ENCODE data around the gene SIAE.

The SIAE gene

GRCh38 chr11:124667601-124668000, 5.9 kb downstream of the SIAE start:
- H3K4me3 ChIP-seq (ENCODE audit: low read depth, low read length) = no peak overlapping the region

- H3K4me3 ChIP-seq (ENCODE audit: low read depth, low read length) = no peak overlapping the region
Observed at GRCh38 chr11:124663861-124664260, 9.7 kb downstream of the SIAE start.

GRCh38 chr11:124662106-124662505, 11.4 kb downstream of the SIAE start:
- no peak overlapping the region for H3K4me3 ChIP-seq (ENCODE audit: low read depth, low read length)

- no peak overlapping the region for H3K4me3 ChIP-seq (ENCODE audit: low read depth, low read length)
Observed at GRCh38 chr11:124661553-124661952, 12.0 kb downstream of the SIAE start.

GRCh38 chr11:124658986-124659385, 14.6 kb downstream of the SIAE start:
- no peak overlapping the region for H3K4me3 ChIP-seq (ENCODE audit: low read depth, low read length)

DNA sequence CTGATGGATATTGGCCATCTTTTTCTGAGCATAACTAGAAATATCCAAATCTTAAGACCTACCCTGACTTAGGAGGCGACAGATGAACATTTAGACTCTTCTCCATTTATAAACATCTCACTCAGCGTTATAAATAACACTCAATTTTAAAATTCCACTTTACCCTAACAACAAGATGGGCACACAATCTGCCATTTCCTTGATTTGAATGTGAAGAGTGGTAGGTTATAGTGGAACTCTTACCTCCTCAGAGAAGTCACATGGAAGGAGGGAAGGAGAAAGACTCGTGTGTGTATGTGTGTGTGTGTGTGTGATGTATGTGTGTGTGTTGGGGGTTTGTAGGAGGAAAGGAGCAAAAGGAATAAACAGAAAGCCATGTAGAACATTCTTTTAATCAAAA, 15.0 kb downstream of the SIAE start:
- no peak overlapping the region for H3K4me3 ChIP-seq (ENCODE audit: low read depth, low read length)

- no peak overlapping the region for H3K4me3 ChIP-seq (ENCODE audit: low read depth, low read length)
Observed at GRCh38 chr11:124657904-124658303, 15.6 kb downstream of the SIAE start.

GRCh38 chr11:124656774-124657630, 16.5 kb downstream of the SIAE start:
- no peak overlapping the region for H3K4me3 ChIP-seq (ENCODE audit: low read depth, low read length)

DNA sequence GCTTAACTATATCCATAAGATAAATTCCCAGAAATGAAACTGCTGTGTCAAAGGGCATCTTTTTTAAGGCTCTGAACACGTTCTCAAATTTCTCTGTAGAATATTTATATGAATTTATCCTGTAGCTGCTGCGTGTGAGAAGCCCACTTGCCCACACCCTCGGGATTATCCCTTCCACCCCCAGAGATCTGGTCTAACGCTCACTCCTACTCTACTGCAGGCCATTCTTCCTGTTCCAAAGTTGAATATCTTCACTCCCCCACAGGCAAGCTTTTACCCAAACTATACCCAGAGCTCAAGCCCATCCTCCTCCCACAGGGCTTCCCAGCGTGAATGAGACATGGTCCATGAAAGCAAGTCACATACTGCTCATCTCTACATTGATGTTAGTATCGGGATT, 24.9 kb downstream of the SIAE start:
- H3K4me3 ChIP-seq (ENCODE audit: low read depth, low read length) = no peak overlapping the region

GRCh38 chr11:124646148-124646547, 27.4 kb downstream of the SIAE start:
- H3K4me3 ChIP-seq (ENCODE audit: low read depth, low read length) = no peak overlapping the region

- H3K4me3 ChIP-seq (ENCODE audit: low read depth, low read length) = no peak overlapping the region
Observed at GRCh38 chr11:124644426-124645280, 28.9 kb downstream of the SIAE start.

- H3K4me3 ChIP-seq (ENCODE audit: low read depth, low read length) = no peak overlapping the region
Observed at GRCh38 chr11:124643605-124644425, 29.7 kb downstream of the SIAE start.

DNA sequence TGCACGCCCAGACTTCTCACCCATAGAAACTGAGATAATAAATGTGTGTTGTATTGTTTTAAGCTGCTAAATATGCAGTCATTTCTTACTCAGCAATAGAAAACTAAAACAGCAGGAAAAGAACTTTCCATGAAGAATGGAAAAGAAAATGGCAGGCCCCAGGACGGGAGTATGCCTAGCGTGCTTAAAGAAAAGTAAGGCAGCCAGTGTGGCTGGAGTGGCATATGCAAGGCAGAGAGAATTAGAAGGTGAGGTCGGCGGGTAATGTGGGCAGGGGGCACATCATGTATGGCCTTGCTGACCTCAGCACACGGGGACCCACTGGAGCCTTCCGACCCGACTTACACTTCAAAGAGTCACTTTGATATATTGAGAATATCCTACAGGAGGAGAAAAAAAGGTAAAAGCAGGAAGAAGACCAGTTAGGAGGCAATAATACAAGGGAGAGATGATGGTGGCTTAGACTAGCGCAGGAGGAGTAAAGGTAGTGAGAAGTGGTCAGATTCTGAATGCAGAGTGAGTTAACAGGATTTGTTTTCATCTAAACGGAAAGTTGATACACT, 30.4 kb downstream of the SIAE start:
- H3K4me3 ChIP-seq (ENCODE audit: low read depth, low read length) = no peak overlapping the region

DNA sequence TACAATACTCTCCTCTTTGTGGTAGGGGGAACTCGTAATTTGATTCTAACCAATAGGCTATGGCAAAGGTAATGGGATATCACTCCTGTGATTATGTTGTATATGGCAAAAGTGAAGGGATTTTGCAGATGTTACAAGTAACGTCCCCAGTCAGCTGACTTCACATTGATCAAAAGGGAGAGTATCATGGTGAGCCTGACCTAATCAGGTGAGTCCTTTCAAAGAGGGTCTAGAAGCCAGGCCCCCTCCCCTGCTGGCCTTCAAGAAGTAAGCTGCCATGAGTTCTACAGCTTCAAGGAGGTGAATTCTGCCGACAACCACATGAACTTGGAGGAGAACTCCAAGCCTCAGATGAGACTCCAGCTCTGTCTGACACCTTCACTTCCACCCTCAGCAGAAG, 30.9 kb downstream of the SIAE start:
- no peak overlapping the region for H3K4me3 ChIP-seq (ENCODE audit: low read depth, low read length)

DNA sequence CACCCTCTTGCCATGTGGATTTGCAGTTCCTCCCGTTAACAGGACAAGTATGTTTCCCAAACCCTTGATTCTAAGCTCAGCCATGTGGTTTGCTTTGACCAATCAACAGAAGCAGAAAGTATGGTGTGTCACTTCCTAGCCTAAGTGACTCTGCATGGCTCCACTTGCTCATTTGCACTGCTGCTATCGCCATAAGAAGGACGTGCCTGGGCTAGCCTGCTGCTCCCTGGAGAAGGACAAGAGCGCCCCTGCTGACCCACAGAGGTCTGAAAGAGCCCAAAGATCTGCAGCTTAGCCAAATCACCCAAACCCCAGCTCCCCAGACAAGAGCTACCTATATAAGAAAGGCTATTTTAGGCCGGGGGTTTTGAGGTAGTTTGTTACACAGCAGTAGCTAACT, 32.9 kb downstream of the SIAE start:
- H3K4me3 ChIP-seq (ENCODE audit: low read depth, low read length) = no peak overlapping the region

GRCh38 chr11:124639186-124639585, 34.4 kb downstream of the SIAE start:
- H3K4me3 ChIP-seq (ENCODE audit: low read depth, low read length) = no peak overlapping the region

GRCh38 chr11:124638500-124638899, 35.0 kb downstream of the SIAE start:
- no peak overlapping the region for H3K4me3 ChIP-seq (ENCODE audit: low read depth, low read length)

DNA sequence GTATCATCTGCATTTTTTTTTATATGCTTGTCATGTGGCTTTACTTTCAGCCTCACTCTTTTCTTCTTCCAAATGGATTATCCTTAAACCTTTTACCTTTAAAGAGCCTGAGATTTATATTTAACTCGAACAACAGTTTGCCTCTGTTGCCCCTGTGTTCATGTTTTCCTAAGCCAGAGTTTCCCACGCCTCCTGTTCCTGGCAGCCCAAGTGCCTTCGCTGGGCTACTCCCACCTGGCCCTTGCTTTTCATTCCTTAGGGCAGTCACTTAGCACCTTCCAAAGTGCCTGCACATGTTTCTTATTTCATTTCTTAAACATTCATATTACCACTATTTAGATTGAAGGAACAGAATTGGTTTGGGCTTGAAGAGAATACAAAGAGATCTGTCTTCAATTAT, 37.6 kb downstream of the SIAE start:
- no peak overlapping the region for H3K4me3 ChIP-seq (ENCODE audit: low read depth, low read length)

DNA sequence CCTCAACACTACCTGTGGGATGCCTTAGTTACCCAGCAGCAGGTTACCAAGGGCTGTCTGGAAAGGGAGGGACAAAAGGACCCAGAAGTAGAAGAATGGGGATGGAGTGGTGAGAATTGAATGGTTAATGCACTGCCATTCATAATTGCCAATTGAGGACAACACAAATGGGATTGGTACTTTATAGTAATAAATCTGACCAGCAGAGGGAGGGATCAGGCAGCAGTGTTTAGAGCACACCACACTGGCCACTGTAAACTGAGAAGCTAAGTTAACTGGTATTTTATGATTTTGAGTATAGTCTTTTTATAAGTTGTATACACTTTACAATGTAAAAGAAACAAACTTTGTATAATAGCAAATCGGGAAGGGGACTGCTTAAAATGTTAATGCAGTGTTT, 40.2 kb downstream of the SIAE start:
- no peak overlapping the region for H3K4me3 ChIP-seq (ENCODE audit: low read depth, low read length)

- H3K4me3 ChIP-seq (ENCODE audit: low read depth, low read length) = no peak overlapping the region
Observed at GRCh38 chr11:124629961-124630360, 43.6 kb downstream of the SIAE start.

GRCh38 chr11:124627546-124627945, 46.0 kb downstream of the SIAE start:
- H3K4me3 ChIP-seq (ENCODE audit: low read depth, low read length) = no peak overlapping the region
